ENCODE measurements around the gene NTMT2.

The NTMT2 gene

DNA sequence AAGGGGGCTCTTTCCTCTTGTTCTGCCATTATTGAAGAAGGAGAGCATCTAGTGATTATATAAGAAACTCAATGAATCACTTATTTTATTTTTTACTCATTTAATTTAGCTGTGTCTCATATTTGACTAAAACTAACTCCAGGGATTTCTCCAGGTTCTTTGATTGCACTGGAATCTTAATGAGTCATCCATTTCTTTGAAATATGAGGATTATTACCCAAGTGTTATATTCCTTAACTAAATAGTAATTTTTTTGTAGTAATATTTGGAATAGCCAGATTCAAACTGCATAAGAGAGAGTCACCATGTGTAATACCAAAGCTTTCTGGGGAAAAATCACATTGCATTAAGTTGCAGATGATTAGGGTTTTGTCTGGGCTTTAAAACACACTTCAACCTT is 59.5 kb downstream of the NTMT2 start (continued):
- no peak for TF ChIP-seq ZNF785 (tag by site-specific recombination; IDR thresholded peaks at IDR 0.05)
- TF ChIP-seq ZNF530 (tag by site-specific recombination; IDR thresholded peaks at IDR 0.05; ENCODE audit: low read depth), result no peak
- no peak for TF ChIP-seq ZNF140 (tag by site-specific recombination; IDR thresholded peaks at IDR 0.05)

DNA sequence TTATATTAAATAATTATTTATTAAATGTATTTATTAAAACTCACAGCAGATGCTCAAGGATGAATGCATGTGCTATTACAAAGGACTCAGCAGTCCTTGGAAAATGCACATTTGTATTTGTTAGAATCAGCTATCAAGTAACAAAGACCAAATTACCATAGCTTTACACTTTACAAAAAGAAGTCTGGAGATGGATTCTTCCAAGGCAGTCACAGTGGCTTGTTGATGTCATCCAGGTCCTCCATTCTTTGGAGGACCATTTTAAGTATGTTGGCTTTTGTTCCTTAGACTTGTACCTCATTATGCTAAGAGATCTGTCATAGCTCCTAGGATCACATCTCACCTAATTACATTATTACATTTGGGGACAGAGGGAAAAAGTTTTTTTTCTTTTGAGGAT is 63.4 kb downstream of the NTMT2 start:
- no peaks in the 10 kb centered on the region for H3K4me1 ChIP-seq (ENCODE audit: control insufficient read depth, insufficient read depth, low read length)
- no peaks in the 10 kb centered on the region for H3K9me3 ChIP-seq (ENCODE audit: control insufficient read depth, insufficient read depth, low read depth, low read length)
- H3K27ac ChIP-seq (ENCODE audit: extremely low read depth, low read depth, low read length), result no peak overlapping the region
- TF ChIP-seq HOXD13 (CRISPR knock-in tag; IDR thresholded peaks at IDR 0.05; ENCODE audit: borderline replicate concordance) (no peak), SP2 (tag by site-specific recombination; IDR thresholded peaks at IDR 0.05) (no peak), ZNF510 (tag by site-specific recombination; IDR thresholded peaks at IDR 0.05; ENCODE audit: insufficient replicate concordance) (no peak), ZNF140 (tag by site-specific recombination; IDR thresholded peaks at IDR 0.05) (no peak), ZNF184 (tag by site-specific recombination; IDR thresholded peaks at IDR 0.05) (no peak), ZNF112 (tag by site-specific recombination; IDR thresholded peaks at IDR 0.05) (no peak), ZNF391 (tag by site-specific recombination; IDR thresholded peaks at IDR 0.05; ENCODE audit: borderline replicate concordance, low read depth) (no peak)
- TF ChIP-seq, protein P1, sequence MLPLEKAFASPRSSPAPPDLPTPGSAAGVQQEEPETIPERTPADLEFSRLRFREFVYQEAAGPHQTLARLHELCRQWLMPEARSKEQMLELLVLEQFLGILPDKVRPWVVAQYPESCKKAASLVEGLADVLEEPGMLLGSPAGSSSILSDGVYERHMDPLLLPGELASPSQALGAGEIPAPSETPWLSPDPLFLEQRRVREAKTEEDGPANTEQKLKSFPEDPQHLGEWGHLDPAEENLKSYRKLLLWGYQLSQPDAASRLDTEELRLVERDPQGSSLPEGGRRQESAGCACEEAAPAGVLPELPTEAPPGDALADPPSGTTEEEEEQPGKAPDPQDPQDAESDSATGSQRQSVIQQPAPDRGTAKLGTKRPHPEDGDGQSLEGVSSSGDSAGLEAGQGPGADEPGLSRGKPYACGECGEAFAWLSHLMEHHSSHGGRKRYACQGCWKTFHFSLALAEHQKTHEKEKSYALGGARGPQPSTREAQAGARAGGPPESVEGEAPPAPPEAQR (tag by site-specific recombination; IDR thresholded peaks at IDR 0.05), result no peak
- POLR2A ChIA-PET, result no interaction called here
- H3K36me3 ChIP-seq (ENCODE audit: control insufficient read depth in 2 of 2, insufficient read depth in 1 of 2, low read length in 2 of 2), result no peaks in the 10 kb centered on the region
- H3K4me3 ChIP-seq (ENCODE audit: low read depth, low read length), result no peak overlapping the region
- CTCF ChIA-PET, result no interaction called here

DNA sequence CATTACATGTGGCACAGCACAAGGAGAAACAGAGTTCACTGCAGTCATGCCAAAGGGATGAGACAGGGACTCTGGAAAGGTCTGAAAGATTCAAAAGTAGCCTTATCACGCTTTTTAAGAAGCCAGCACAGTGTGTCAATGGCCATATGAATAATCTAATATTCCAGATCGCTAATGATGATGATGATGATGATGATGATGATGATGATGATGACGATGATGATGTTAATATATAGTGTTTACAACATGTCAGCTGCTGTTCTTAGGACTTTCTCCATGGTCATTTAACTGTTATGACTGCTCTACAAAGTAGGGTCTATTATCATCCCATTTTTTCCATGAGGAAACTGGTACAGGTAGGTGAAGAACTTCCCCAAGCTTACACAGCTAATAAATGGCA is 64.4 kb downstream of the NTMT2 start:
- H3K27ac ChIP-seq (ENCODE audit: extremely low read depth, low read depth, low read length), result no peak overlapping the region
- TF ChIP-seq, protein P2, sequence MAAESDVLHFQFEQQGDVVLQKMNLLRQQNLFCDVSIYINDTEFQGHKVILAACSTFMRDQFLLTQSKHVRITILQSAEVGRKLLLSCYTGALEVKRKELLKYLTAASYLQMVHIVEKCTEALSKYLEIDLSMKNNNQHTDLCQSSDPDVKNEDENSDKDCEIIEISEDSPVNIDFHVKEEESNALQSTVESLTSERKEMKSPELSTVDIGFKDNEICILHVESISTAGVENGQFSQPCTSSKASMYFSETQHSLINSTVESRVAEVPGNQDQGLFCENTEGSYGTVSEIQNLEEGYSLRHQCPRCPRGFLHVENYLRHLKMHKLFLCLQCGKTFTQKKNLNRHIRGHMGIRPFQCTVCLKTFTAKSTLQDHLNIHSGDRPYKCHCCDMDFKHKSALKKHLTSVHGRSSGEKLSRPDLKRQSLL (tag by site-specific recombination; IDR thresholded peaks at IDR 0.05), result no peak
- TF ChIP-seq, protein P3, sequence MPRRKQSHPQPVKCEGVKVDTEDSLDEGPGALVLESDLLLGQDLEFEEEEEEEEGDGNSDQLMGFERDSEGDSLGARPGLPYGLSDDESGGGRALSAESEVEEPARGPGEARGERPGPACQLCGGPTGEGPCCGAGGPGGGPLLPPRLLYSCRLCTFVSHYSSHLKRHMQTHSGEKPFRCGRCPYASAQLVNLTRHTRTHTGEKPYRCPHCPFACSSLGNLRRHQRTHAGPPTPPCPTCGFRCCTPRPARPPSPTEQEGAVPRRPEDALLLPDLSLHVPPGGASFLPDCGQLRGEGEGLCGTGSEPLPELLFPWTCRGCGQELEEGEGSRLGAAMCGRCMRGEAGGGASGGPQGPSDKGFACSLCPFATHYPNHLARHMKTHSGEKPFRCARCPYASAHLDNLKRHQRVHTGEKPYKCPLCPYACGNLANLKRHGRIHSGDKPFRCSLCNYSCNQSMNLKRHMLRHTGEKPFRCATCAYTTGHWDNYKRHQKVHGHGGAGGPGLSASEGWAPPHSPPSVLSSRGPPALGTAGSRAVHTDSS (tag by site-specific recombination; IDR thresholded peaks at IDR 0.05), result peak; percentile 85
- H3K4me3 ChIP-seq (ENCODE audit: low read depth, low read length), result no peak overlapping the region
- CTCF ChIA-PET, result no interaction called here
- H3K9me3 ChIP-seq (ENCODE audit: control insufficient read depth, insufficient read depth, low read depth, low read length), result no peaks in the 10 kb centered on the region
- no peaks in the 10 kb centered on the region for H3K4me1 ChIP-seq (ENCODE audit: control insufficient read depth, insufficient read depth, low read length)
- H3K36me3 ChIP-seq (ENCODE audit: control insufficient read depth in 2 of 2, insufficient read depth in 1 of 2, low read length in 2 of 2), result no peaks in the 10 kb centered on the region
- POLR2A ChIA-PET, result no interaction called here

DNA sequence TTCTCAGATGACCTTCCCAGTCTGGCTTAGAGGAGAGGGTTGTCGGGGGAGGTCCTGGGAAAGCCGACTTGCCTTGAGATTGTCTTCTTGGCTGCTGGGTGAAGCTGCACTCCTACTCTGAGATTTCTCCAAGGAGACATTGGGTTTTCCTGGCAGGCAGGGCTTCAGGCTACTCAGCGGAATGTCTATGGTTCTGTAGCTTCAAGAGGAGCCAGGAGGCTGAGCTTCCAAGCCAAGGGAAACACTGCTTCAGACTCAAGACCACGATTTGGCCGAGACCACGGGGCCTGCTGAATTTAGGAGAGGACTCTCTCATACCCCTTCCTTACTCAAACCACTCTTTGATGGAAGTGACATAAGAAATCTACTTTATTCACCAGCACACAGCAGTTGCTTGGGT is 67.8 kb downstream of the NTMT2 start:
- POLR2A ChIA-PET, result no interaction called here
- Histone ChIP-seq H3K27ac (ENCODE audit: extremely low read depth, low read depth, low read length) (no peak overlapping the region), H3K4me3 (ENCODE audit: low read depth, low read length) (no peak overlapping the region), H3K9me3 (ENCODE audit: control insufficient read depth, insufficient read depth, low read depth, low read length) (no peaks in the 10 kb centered on the region), H3K4me1 (ENCODE audit: control insufficient read depth, insufficient read depth, low read length) (no peaks in the 10 kb centered on the region), H3K36me3 (ENCODE audit: control insufficient read depth in 2 of 2, insufficient read depth in 1 of 2, low read length in 2 of 2) (no peaks in the 10 kb centered on the region)
- no peak for TF ChIP-seq ZNF830 (tag by site-specific recombination; IDR thresholded peaks at IDR 0.05; ENCODE audit: low read depth)
- TF ChIP-seq ZNF302 (tag by site-specific recombination; IDR thresholded peaks at IDR 0.05; ENCODE audit: low read depth), result no peak
- TF ChIP-seq ZNF211 (tag by site-specific recombination; IDR thresholded peaks at IDR 0.05; ENCODE audit: low read depth), result no peak
- no peak for TF ChIP-seq SETDB1 (IDR thresholded peaks at IDR 0.05; ENCODE audit: insufficient read length, low read length)
- TF ChIP-seq YY2 (tag by site-specific recombination; IDR thresholded peaks at IDR 0.05), result no peak
- TF ChIP-seq, protein P4, sequence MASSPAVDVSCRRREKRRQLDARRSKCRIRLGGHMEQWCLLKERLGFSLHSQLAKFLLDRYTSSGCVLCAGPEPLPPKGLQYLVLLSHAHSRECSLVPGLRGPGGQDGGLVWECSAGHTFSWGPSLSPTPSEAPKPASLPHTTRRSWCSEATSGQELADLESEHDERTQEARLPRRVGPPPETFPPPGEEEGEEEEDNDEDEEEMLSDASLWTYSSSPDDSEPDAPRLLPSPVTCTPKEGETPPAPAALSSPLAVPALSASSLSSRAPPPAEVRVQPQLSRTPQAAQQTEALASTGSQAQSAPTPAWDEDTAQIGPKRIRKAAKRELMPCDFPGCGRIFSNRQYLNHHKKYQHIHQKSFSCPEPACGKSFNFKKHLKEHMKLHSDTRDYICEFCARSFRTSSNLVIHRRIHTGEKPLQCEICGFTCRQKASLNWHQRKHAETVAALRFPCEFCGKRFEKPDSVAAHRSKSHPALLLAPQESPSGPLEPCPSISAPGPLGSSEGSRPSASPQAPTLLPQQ (tag by site-specific recombination; IDR thresholded peaks at IDR 0.05), result no peak
- no peak for TF ChIP-seq ZNF660 (tag by site-specific recombination; IDR thresholded peaks at IDR 0.05)
- no peak for TF ChIP-seq ZNF292 (tag by site-specific recombination; IDR thresholded peaks at IDR 0.05; ENCODE audit: borderline replicate concordance, low read depth)
- no peak for TF ChIP-seq ZNF701 (tag by site-specific recombination; IDR thresholded peaks at IDR 0.05)
- CTCF ChIA-PET, result no interaction called here
